Measurements from ENCODE around the gene C5AR1.
"Not testable (repeated sequence)": the region's sequence is repeated elsewhere in the genome, so short reads cannot be mapped to it uniquely, and the experiment has no call there.

C5AR1 gene

DNA sequence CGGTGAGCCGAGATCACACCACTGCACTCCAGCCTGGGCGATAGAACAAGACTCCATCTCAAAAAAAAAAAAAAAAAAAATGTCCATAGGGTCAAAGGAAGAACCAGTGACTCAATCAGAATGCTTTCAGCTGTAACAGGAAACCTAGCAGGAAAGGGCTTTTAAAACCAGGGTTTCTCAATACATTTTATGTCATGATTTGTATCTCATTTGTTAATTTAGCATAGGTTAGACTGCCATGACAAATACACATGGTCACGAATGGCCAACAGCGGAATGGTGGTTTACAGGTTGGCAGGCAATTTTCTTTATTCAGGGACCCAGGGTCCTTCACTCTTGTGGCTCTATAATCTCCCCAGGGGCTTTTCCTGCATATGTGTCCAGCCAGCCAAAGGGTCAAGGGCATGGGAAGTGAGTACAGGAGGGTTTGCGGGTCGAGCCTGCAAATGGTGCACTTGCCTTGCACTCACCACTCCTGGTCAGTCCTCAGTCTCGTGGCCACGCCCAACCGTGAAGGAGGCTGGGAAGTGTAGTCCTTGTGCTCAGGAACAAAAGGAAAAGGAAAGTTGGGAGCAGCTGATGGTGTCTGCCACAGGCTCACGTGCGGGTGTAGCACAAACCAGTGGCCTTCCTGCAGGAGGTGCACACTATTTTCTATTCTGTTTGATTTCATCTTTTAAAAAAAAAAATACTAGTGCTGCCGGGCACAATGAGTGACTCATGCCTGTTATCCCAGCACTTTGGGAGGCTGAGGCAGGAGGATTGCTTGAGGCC, 54.3 kb downstream of the C5AR1 start:
- Histone ChIP-seq H3K4me3 (ENCODE audit: low read length) (no peak overlapping the region), H3K27ac (ENCODE audit: low read depth, low read length) (no peak overlapping the region), H3K4me2 (ENCODE audit: low read length) (no peak overlapping the region), H3K27me3 (ENCODE audit: control insufficient read depth, low read length) (no peaks in the 10 kb centered on the region), H3K9me2 (replicated peaks; ENCODE audit: control insufficient read depth, low read length) (no peaks in the 10 kb centered on the region), H3K4me1 (ENCODE audit: control insufficient read depth, low read length) (no peaks in the 10 kb centered on the region), H3K36me3 (ENCODE audit: control insufficient read depth, low read length) (peaks cover 72% of the 10 kb centered on the region), H3F3A (ENCODE audit: control insufficient read depth, insufficient read depth) (no peaks in the 10 kb centered on the region), H4K20me1 (ENCODE audit: control insufficient read depth, insufficient read depth, low read depth, low read length) (no peaks in the 10 kb centered on the region), H3K79me2 (ENCODE audit: control insufficient read depth, low read length) (peaks cover 14% of the 10 kb centered on the region), H3K9me3 (ENCODE audit: control insufficient read depth, insufficient read depth, low read length) (no peaks in the 10 kb centered on the region)
- no peak for TF ChIP-seq CTCF (IDR thresholded peaks at IDR 0.05; ENCODE audit: low read depth, low read length, poor library complexity, severe bottlenecking)
- TF ChIP-seq EZH2phosphoT487 (IDR thresholded peaks at IDR 0.05; ENCODE audit: borderline replicate concordance, low read length), result no peak

DNA sequence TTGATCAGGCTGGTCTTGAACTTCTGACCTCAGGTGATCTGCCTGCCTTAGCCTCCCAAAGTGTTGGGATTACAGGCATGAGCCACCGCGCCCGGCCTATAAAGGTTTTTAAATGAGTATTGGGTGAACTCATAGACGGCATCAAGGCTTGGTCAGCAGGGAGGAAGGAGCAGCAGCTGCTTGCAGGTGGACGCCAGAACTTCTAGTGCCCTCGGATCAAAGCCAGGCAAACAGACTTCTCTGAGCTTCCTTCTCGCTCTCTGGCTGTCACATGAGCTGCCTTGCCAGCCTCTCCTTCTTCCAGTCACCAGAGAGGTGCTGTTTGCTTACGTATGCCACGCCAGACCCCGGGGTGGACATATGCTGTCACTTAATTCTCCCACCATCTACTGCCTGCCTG, 55.8 kb downstream of the C5AR1 start:
- not testable (repeated sequence) for H3K4me1 ChIP-seq (ENCODE audit: control insufficient read depth, low read length); H3K27me3 ChIP-seq (ENCODE audit: control insufficient read depth, low read length); H4K20me1 ChIP-seq (ENCODE audit: control insufficient read depth, insufficient read depth, low read depth, low read length); H3F3A ChIP-seq (ENCODE audit: control insufficient read depth, insufficient read depth); H3K9me3 ChIP-seq (ENCODE audit: control insufficient read depth, insufficient read depth, low read length); H3K79me2 ChIP-seq (ENCODE audit: control insufficient read depth, low read length); H3K4me2 ChIP-seq (ENCODE audit: low read length); H3K27ac ChIP-seq (ENCODE audit: low read depth, low read length); H3K9me2 ChIP-seq (replicated peaks; ENCODE audit: control insufficient read depth, low read length); H3K4me3 ChIP-seq (ENCODE audit: low read length)
- peaks cover 71% of the 10 kb centered on the region for H3K36me3 ChIP-seq (ENCODE audit: control insufficient read depth, low read length)

- Histone ChIP-seq H3K4me3 (ENCODE audit: low read length) (no peak overlapping the region), H3K9me3 (ENCODE audit: control insufficient read depth, insufficient read depth, low read length) (no peaks in the 10 kb centered on the region), H4K20me1 (ENCODE audit: control insufficient read depth, insufficient read depth, low read depth, low read length) (no peaks in the 10 kb centered on the region), H3K36me3 (ENCODE audit: control insufficient read depth, low read length) (peaks cover 74% of the 10 kb centered on the region), H3K9me2 (replicated peaks; ENCODE audit: control insufficient read depth, low read length) (no peaks in the 10 kb centered on the region), H3K27ac (ENCODE audit: low read depth, low read length) (no peak overlapping the region), H3K27me3 (ENCODE audit: control insufficient read depth, low read length) (no peaks in the 10 kb centered on the region), H3F3A (ENCODE audit: control insufficient read depth, insufficient read depth) (no peaks in the 10 kb centered on the region), H3K4me2 (ENCODE audit: low read length) (no peak overlapping the region), H3K79me2 (ENCODE audit: control insufficient read depth, low read length) (no peaks in the 10 kb centered on the region), H3K4me1 (ENCODE audit: control insufficient read depth, low read length) (no peaks in the 10 kb centered on the region)
- no peak for TF ChIP-seq CTCF (IDR thresholded peaks at IDR 0.05; ENCODE audit: low read depth, low read length, poor library complexity, severe bottlenecking)
- TF ChIP-seq EZH2phosphoT487 (IDR thresholded peaks at IDR 0.05; ENCODE audit: borderline replicate concordance, low read length), result no peak
These were observed 60.5 kb downstream of the C5AR1 start for GRCh38 chr19:47370045-47370611.

- Histone ChIP-seq H3K27me3 (ENCODE audit: control insufficient read depth, low read length) (no peaks in the 10 kb centered on the region), H3K4me3 (ENCODE audit: low read length) (no peak overlapping the region), H3K9me2 (replicated peaks; ENCODE audit: control insufficient read depth, low read length) (no peaks in the 10 kb centered on the region), H3K79me2 (ENCODE audit: control insufficient read depth, low read length) (no peaks in the 10 kb centered on the region), H3K27ac (ENCODE audit: low read depth, low read length) (no peak overlapping the region), H3K36me3 (ENCODE audit: control insufficient read depth, low read length) (peaks cover 81% of the 10 kb centered on the region), H3K4me1 (ENCODE audit: control insufficient read depth, low read length) (no peaks in the 10 kb centered on the region), H3F3A (ENCODE audit: control insufficient read depth, insufficient read depth) (no peaks in the 10 kb centered on the region), H3K4me2 (ENCODE audit: low read length) (no peak overlapping the region), H3K9me3 (ENCODE audit: control insufficient read depth, insufficient read depth, low read length) (no peaks in the 10 kb centered on the region), H4K20me1 (ENCODE audit: control insufficient read depth, insufficient read depth, low read depth, low read length) (no peaks in the 10 kb centered on the region)
- no peak for TF ChIP-seq EZH2phosphoT487 (IDR thresholded peaks at IDR 0.05; ENCODE audit: borderline replicate concordance, low read length)
- TF ChIP-seq CTCF (IDR thresholded peaks at IDR 0.05; ENCODE audit: low read depth, low read length, poor library complexity, severe bottlenecking), result no peak
These were observed 61.6 kb downstream of the C5AR1 start for GRCh38 chr19:47371261-47371660.

All from DOHH2 (cell line).